ENCODE measurements around the gene GIGYF2. TPM values are rescaled to one million over a fixed set of nuclear protein-coding genes. Genes with fewer than 3 reads are reported as not detected.

Gene GIGYF2
- total RNA-seq, 2 experiments from 2014 or later = 50.5 to 60.9 TPM

- Histone ChIP-seq H3K4me3 (ENCODE audit: low read depth, low read length, poor library complexity, severe bottlenecking) (no peak overlapping the region), H3K4me1 (ENCODE audit: insufficient read depth, low read length, poor library complexity, severe bottlenecking) (no peaks in the 10 kb centered on the region), H3K79me2 (ENCODE audit: insufficient read depth, low read depth, low read length) (no peaks in the 10 kb centered on the region), H3K9me3 (ENCODE audit: low read length) (no peaks in the 10 kb centered on the region), H3K4me2 (ENCODE audit: low read length) (no peak overlapping the region), H2AFZ (ENCODE audit: low read length) (no peak overlapping the region; the same call in 1 of the 2 replicates), H3K9me2 (ENCODE audit: insufficient read depth, low read length) (no peaks in the 10 kb centered on the region), H4K20me1 (ENCODE audit: insufficient read depth, low read length) (no peaks in the 10 kb centered on the region), H3K27ac (ENCODE audit: low read depth, low read length, poor library complexity, severe bottlenecking) (no peak overlapping the region), H3K36me3 (ENCODE audit: insufficient read depth, low read length) (no peaks in the 10 kb centered on the region)
- no TSS peak for BruUV-seq (replicated peaks)
- CTCF ChIA-PET (ENCODE audit: unreplicated experiment) = no interaction called here
- no peak for TF ChIP-seq EZH2phosphoT487 (IDR thresholded peaks at IDR 0.05; ENCODE audit: borderline replicate concordance, low read depth, low read length)
- TF ChIP-seq, protein P1, sequence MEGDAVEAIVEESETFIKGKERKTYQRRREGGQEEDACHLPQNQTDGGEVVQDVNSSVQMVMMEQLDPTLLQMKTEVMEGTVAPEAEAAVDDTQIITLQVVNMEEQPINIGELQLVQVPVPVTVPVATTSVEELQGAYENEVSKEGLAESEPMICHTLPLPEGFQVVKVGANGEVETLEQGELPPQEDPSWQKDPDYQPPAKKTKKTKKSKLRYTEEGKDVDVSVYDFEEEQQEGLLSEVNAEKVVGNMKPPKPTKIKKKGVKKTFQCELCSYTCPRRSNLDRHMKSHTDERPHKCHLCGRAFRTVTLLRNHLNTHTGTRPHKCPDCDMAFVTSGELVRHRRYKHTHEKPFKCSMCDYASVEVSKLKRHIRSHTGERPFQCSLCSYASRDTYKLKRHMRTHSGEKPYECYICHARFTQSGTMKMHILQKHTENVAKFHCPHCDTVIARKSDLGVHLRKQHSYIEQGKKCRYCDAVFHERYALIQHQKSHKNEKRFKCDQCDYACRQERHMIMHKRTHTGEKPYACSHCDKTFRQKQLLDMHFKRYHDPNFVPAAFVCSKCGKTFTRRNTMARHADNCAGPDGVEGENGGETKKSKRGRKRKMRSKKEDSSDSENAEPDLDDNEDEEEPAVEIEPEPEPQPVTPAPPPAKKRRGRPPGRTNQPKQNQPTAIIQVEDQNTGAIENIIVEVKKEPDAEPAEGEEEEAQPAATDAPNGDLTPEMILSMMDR (conservative IDR thresholded peaks at IDR 0.05; ENCODE audit: low read length) = no peak
- DNase-seq (ENCODE audit: low spot score) = no peak
- intact Hi-C loops (cut with micrococcal nuclease; ENCODE audit: unreplicated experiment) = no loop called here
- POLR2A ChIA-PET = no interaction called here
Measured at GRCh38 chr2:232890896-232891601, 193.9 kb downstream of the GIGYF2 start.

DNA sequence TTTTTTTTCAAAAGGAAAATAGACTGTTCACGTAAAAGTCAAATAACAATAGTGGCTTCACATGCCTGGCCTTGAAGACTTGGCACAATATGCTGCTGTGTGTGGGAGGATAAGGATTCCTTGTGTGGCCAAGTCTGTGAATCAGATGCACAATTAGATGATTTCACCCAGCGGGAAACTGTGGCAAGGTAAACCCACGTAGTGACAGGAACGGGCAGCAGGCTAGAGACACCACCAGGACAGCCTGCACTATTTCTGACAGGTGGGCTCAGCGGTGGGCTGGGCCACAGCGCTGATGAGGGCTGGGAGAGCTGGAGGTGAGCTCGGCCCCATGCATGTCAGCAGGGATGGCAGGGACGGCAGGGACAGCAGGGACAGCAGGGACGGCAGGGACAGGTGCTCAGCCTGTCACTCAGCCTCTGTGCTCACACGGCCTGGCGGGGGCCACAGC, 194.5 kb downstream of the GIGYF2 start:
- ChIA-PET CTCF (ENCODE audit: unreplicated experiment) (no interaction called here), POLR2A (no interaction called here)
- no peaks in the 10 kb centered on the region for H3K79me2 ChIP-seq (ENCODE audit: insufficient read depth, low read depth, low read length)
- no peak for TF ChIP-seq EZH2phosphoT487 (IDR thresholded peaks at IDR 0.05; ENCODE audit: borderline replicate concordance, low read depth, low read length)
- TF ChIP-seq, protein P1 (conservative IDR thresholded peaks at IDR 0.05; ENCODE audit: low read length) = no peak
- H3K9me3 ChIP-seq (ENCODE audit: low read length) = no peaks in the 10 kb centered on the region
- H3K9me2 ChIP-seq (ENCODE audit: insufficient read depth, low read length) = no peaks in the 10 kb centered on the region
- H4K20me1 ChIP-seq (ENCODE audit: insufficient read depth, low read length) = no peaks in the 10 kb centered on the region
- intact Hi-C loops (cut with micrococcal nuclease; ENCODE audit: unreplicated experiment) = no loop called here
- H3K36me3 ChIP-seq (ENCODE audit: insufficient read depth, low read length) = no peaks in the 10 kb centered on the region
- no peak overlapping the region for H2AFZ ChIP-seq (ENCODE audit: low read length)
- BruUV-seq (replicated peaks) = no TSS peak
- H3K27ac ChIP-seq (ENCODE audit: low read depth, low read length, poor library complexity, severe bottlenecking) = no peak overlapping the region
- H3K4me2 ChIP-seq (ENCODE audit: low read length) = no peak overlapping the region
- H3K4me1 ChIP-seq (ENCODE audit: insufficient read depth, low read length, poor library complexity, severe bottlenecking) = no peaks in the 10 kb centered on the region
- no peak overlapping the region for H3K4me3 ChIP-seq (ENCODE audit: low read depth, low read length, poor library complexity, severe bottlenecking)
- DNase-seq (ENCODE audit: low spot score) = no peak

GRCh38 chr2:232892221-232892620, 195.1 kb downstream of the GIGYF2 start:
- DNase-seq (ENCODE audit: low spot score) = no peak
- no peaks in the 10 kb centered on the region for H4K20me1 ChIP-seq (ENCODE audit: insufficient read depth, low read length)
- H3K4me1 ChIP-seq (ENCODE audit: insufficient read depth, low read length, poor library complexity, severe bottlenecking) = no peaks in the 10 kb centered on the region
- no peak overlapping the region for H3K4me3 ChIP-seq (ENCODE audit: low read depth, low read length, poor library complexity, severe bottlenecking)
- POLR2A ChIA-PET = no interaction called here
- H3K79me2 ChIP-seq (ENCODE audit: insufficient read depth, low read depth, low read length) = no peaks in the 10 kb centered on the region
- H3K9me2 ChIP-seq (ENCODE audit: insufficient read depth, low read length) = no peaks in the 10 kb centered on the region
- no peak overlapping the region for H3K27ac ChIP-seq (ENCODE audit: low read depth, low read length, poor library complexity, severe bottlenecking)
- BruUV-seq (replicated peaks) = no TSS peak
- no peak overlapping the region for H3K4me2 ChIP-seq (ENCODE audit: low read length)
- no peaks in the 10 kb centered on the region for H3K9me3 ChIP-seq (ENCODE audit: low read length)
- no peak overlapping the region for H2AFZ ChIP-seq (ENCODE audit: low read length)
- intact Hi-C loops (cut with micrococcal nuclease; ENCODE audit: unreplicated experiment) = no loop called here
- H3K36me3 ChIP-seq (ENCODE audit: insufficient read depth, low read length) = no peaks in the 10 kb centered on the region
- CTCF ChIA-PET (ENCODE audit: unreplicated experiment) = no interaction called here
- TF ChIP-seq EZH2phosphoT487 (IDR thresholded peaks at IDR 0.05; ENCODE audit: borderline replicate concordance, low read depth, low read length) = no peak
- TF ChIP-seq, protein P1 (conservative IDR thresholded peaks at IDR 0.05; ENCODE audit: low read length) = no peak
